Measurements from ENCODE around the gene TMEM62.

The TMEM62 gene

DNA sequence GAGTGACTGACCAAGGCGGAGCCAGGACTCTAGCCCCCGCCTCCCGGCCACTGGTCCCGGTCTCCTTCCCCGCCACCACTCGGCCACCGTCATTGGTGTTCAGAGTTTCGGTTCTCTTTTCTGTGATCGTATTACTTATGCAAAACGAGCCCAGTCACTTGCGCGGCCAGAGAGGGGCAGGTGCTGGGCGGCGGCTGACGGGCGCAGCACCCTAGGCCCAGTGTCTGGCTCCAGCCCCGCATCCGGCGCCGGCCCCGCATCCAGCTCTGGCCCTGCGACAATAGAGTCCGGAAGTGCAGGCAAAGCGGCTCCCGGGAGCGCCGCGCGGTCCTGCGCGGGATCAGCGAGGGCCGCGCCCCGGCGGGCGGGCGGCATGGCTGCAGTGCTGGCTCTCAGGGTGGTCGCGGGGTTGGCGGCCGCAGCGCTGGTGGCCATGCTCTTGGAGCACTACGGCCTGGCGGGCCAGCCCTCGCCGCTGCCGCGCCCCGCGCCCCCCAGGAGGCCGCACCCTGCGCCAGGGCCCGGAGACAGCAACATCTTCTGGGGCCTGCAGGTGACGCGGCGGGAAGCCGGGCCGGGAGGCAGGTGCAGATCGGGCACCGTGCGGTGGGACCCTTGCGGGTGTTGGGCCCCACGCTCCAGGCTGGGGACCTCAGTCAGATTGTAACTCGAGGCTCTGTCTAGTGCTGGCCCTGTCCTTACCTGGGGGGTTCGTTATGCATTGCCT, at the start of gene TMEM62:
Gene TMEM62 (plus strand): TSS at position 157 of the 727 bp plus-strand sequence. CDS start 217 bp downstream, at position 374.
- DNase-seq (ENCODE audit: low read depth in 2 of 2): peak; percentile 22 to 53

DNA sequence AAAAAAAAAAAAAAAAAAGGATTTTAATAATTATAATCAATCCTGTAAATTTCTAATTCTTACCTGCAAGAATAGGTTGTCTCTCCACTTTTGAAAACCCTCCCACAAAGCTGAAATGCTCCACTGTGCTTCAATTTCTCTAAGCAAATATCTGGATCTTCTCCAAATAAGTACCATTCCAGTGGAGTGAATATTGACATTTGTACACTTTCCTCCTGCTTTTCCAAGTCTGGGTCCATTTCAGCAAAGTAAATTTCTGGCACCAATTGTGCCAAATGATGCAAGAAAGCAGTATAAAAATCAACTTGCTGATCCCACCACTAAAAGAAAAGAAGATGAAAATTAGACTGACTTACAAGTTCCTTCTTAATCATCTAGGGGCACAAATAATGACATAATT, 47.5 kb upstream of the TMEM62 start:
- DNase-seq (ENCODE audit: low read depth in 2 of 2): no peak

GRCh38 chr15:43086551-43086950, 46.8 kb upstream of the TMEM62 start:
- no peak for DNase-seq (ENCODE audit: low read depth in 2 of 2)

- no peak for DNase-seq (ENCODE audit: low read depth in 2 of 2)
Observed at GRCh38 chr15:43091859-43092258, 41.5 kb upstream of the TMEM62 start.

DNA sequence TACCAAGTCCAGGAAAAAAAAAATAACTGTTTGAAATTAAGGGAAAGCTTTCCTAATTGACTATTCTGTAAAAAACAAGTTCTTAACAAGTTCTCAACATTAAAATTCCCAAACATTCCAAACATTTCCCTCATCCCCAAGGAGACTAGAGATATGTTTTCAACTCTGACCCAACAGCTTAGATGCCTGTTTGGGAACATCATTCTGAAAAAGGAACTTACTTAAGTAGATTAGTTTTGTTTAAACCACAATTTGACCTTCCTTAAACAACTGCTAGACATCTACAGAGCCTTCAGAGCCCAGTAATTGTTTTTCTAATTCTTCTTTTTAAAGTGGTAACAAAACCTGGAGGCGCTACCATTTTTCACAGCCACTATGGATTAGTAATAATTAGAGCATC, 40.4 kb upstream of the TMEM62 start:
- no peak for DNase-seq (ENCODE audit: low read depth in 2 of 2)

- no peak for DNase-seq (ENCODE audit: low read depth in 2 of 2)
Observed at GRCh38 chr15:43094416-43095030, 38.9 kb upstream of the TMEM62 start.

- no peak for DNase-seq (ENCODE audit: low read depth in 2 of 2)
Observed at GRCh38 chr15:43095243-43095642, 38.1 kb upstream of the TMEM62 start.

- DNase-seq (ENCODE audit: low read depth in 2 of 2): no peak
Observed at GRCh38 chr15:43095708-43096347, 37.6 kb upstream of the TMEM62 start.

- no peak for DNase-seq (ENCODE audit: low read depth in 2 of 2)
Observed at GRCh38 chr15:43096411-43096810, 37.0 kb upstream of the TMEM62 start.

DNA sequence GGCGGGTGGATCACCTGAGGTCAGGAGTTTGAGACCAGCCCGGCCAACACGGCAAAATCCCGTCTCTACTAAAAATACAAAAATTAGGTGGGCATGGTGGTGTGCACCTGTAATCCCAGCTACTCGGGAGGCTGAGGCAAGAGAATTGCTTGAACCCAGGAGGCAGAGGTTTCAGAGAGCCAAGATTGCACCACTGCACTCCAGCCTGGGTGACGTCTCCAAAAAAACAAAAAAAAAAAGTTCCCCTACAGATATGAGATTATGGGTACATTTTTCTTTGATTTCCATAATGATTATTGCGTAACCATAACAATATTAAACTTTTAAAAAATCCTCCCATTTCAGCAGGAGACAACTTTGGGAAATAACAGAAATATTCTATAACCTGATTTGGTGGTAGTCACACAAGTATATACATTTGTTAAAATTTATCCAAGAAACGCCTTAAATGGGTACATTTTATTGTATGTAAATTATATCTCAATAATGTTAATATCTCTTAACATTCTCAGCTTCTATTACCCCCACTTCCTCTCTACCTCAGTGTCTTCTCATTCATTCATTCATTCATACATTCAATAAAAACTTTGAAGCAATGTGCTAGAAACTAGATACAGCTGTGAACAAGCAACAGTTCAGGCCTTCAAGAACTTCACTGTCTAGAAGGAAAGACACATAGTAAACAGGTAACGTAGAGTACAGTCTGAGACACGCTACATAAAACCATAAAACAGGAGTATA, 34.1 kb upstream of the TMEM62 start:
- no peak for DNase-seq (ENCODE audit: low read depth in 2 of 2)

DNA sequence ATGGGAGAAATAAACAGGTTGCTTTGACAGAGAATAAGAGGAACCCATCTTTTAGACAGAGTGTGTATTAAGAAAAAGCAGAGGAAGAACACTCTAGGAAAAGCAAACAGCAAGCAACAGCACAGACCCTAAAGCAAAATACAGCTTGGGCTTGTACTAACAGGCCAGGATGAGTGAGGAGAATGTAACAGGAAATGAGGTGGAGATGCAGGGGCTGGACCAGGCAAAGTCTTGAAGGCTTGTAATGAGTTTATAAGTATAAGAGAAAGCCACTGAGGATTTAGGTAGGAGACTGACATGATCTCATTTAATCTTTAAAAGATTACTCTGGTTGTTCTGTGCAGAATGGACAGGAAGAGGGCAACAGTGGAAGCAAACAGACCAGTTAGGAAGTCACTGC, 32.4 kb upstream of the TMEM62 start:
- DNase-seq (ENCODE audit: low read depth in 2 of 2): no peak

GRCh38 chr15:43102187-43102586, 31.2 kb upstream of the TMEM62 start:
- DNase-seq (ENCODE audit: low read depth in 2 of 2): no peak

DNA sequence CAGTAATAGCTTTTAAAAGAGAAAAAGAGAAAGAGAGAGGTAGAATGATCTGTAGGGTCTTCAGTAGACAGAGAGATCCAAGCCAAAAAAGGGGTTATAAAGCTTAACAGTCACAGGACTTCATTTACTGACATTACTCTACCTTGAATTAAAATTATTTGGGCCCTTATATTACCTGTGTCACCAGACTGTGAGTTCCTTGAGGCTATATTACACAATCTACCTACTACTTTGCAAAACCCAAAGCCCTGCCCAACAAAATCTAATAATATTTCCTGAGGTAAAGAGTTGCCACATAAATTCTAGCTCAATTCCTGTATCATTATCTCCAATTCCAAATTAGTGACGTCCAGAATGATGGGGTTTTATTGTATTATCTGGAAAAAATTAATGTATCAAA, 29.5 kb upstream of the TMEM62 start:
- no peak for DNase-seq (ENCODE audit: low read depth in 2 of 2)

- no peak for DNase-seq (ENCODE audit: low read depth in 2 of 2)
Observed at GRCh38 chr15:43104426-43104825, 29.0 kb upstream of the TMEM62 start.

DNA sequence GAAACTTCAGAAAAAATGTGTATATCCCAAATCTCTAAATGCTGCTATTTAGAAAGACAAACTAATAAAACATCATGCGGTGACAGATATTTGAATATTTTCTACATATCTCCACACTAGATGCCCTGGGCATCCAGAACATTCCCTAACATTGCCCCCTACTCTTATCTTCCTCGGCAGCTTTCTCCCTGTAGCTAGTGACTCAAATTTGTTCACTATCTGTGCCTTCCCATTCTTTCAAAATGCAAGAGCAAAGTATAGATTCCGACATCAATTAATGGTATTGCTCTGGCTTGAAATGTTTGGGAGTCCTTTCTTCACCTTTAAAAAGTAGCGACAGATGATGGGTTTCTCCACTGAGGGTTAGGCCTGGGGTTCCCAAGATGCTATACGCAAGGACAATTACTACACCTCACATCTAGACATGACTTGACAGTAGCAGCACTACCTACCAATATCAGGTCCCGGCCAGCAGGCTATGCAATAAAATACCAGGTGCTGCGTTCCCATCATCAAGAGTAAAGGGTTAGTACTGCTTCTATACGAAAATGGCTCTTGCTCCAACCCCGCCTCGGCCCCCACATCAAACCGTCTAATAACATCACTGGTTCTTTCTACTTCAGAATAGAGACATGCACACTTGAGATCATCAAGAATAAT, 28.2 kb upstream of the TMEM62 start:
- DNase-seq (ENCODE audit: low read depth in 2 of 2): no peak

DNA sequence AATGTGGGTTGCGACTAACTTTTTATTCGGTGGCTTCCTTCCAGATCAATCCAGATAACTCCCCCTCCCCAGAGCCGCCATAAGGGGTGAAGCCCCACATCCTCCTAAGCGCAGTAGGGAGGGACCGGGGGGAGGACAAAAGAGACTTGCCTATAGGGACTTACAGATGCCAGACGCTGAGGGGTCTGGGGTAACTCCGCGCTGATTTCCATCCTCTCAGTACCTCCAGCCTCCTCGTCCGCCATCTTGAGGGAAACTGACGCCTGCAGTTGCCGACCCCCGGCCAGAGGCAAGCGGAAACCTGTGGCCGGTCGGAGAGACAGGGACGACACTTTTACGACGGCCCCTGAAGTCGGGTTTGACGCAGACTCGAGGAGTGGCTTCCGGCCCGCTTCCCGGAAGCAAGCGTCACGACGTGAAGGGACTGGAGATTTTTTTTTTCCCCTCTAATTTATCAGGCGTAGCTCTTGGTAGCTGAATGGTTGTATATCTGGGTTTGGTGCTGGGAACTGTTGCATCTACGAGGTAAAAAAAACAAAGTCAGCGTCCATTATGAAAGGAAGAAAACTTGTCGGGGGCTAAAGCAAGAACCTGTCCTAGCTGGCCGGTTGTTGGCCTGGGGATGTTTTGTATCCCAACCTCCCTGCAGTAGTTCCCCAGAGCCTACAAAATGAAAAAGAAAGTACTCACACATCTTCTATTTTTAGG, 27.5 kb upstream of the TMEM62 start, which contains the start of gene UBR1:
Gene UBR1 (minus strand): TSS at position 261 of the 708 bp plus-strand sequence. CDS start 16 bp downstream, at position 245.
- DNase-seq (ENCODE audit: low read depth in 2 of 2): peak; percentile 81 to 86

DNA sequence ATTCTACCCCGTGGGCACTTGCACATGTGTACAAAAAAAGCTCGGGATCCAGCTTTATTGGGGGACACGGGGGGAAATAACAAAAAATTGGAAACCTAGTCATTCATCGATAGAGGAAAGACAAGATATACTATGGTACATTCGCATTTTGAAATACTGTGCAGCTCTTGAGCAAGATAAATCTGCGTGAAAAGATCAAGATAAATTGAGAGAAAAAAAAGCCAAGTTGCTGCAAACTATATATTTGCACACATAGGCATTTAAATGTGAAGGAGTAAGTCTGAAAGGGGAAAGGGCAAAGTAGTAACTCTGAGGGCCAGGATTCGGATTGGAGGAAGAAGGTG, 26.9 kb upstream of the TMEM62 start:
- DNase-seq (ENCODE audit: low read depth in 2 of 2): no peak

GRCh38 chr15:43107751-43108150, 25.6 kb upstream of the TMEM62 start:
- no peak for DNase-seq (ENCODE audit: low read depth in 2 of 2)

DNA sequence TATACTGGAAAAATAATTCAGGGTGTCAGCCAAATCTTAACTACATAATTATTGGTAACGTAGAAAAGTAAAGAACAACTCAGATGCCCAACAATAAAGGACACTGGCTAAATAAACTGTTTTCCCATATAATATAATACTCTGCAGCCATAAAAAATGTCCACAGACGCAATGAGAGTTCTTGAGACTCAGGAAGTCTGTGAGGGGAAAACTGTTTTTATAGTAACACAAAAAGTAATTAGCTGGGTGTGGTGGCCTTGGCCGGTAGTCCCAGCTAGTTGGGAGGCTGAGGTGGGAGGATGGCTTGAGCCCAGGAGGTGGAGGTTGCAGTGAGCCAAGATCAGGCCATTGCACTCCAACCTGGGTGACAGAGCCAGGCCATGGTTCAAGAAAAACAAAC, 22.0 kb upstream of the TMEM62 start:
- DNase-seq (ENCODE audit: low read depth in 2 of 2): no peak

- DNase-seq (ENCODE audit: low read depth in 2 of 2): no peak
Observed at GRCh38 chr15:43118286-43118685, 15.1 kb upstream of the TMEM62 start.

DNA sequence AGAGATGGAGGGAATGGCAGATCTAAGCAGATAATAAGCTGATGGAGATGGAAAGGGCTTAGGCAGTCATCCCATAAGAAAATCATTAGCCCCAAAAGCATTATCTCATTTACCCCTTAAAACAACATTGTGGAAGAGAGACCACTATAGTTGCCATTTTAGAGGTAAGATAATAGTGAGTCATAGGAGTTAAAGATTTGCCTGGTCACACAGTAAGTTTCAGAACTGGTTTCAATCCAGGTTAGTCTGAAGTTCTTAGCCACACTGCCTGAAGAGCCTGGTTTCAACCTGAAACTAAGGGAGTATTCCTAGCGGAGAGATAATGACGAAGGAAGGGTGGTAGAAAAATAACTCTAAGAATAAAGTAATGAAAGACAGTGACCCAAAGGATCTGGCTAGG, 14.6 kb upstream of the TMEM62 start:
- DNase-seq (ENCODE audit: low read depth in 2 of 2): no peak

Data from stimulated activated CD4-positive, alpha-beta T cell treated with anti-CD3 and anti-CD28 coated beads, Interleukin-12 subunit alpha, Interleukin-12 subunit beta, amount 100 ng/mL, for 24 hours (primary cell).